Measurements from ENCODE around the gene GRIN1. TPM values are rescaled to one million over a fixed set of nuclear protein-coding genes. Genes with fewer than 3 reads are reported as not detected.

Gene GRIN1
- total RNA-seq, 2 experiments from 2014 or later, result 0.06 to 0.15 TPM

GRCh38 chr9:137097761-137098462 lies 41.0 kb upstream of the GRIN1 start:
- intact Hi-C loops (cut with micrococcal nuclease; ENCODE audit: unreplicated experiment), result no loop called here
- DNase-seq (ENCODE audit: low spot score), result no peak
- H3K4me1 ChIP-seq (ENCODE audit: insufficient read depth, low read length, poor library complexity, severe bottlenecking), result peaks cover 5% of the 10 kb centered on the region
- H3K27ac ChIP-seq (ENCODE audit: low read depth, low read length, poor library complexity, severe bottlenecking), result no peak overlapping the region
- peaks cover 69% of the 10 kb centered on the region for H3K36me3 ChIP-seq (ENCODE audit: insufficient read depth, low read length)
- H3K9me3 ChIP-seq (ENCODE audit: low read length), result peaks cover 11% of the 10 kb centered on the region
- no peak for TF ChIP-seq CTCF (conservative IDR thresholded peaks at IDR 0.05; ENCODE audit: low read length)
- TF ChIP-seq EZH2phosphoT487 (IDR thresholded peaks at IDR 0.05; ENCODE audit: borderline replicate concordance, low read depth, low read length), result no peak
- H3K79me2 ChIP-seq (ENCODE audit: insufficient read depth, low read depth, low read length), result no peaks in the 10 kb centered on the region
- H3K9me2 ChIP-seq (ENCODE audit: insufficient read depth, low read length), result no peaks in the 10 kb centered on the region
- H2AFZ ChIP-seq (ENCODE audit: low read length), result no peak overlapping the region
- no peak overlapping the region for H3K4me3 ChIP-seq (ENCODE audit: low read depth, low read length, poor library complexity, severe bottlenecking)
- no peaks in the 10 kb centered on the region for H4K20me1 ChIP-seq (ENCODE audit: insufficient read depth, low read length)
- no peak overlapping the region for H3K4me2 ChIP-seq (ENCODE audit: low read length)
- ChIA-PET POLR2A (interaction anchor here (0.6 kb wide), 1 partner anchor 63 kb away, joined by 3 read pairs; no protein-coding TSS in a partner anchor), CTCF (ENCODE audit: unreplicated experiment) (no interaction called here)
- no TSS peak for BruUV-seq (replicated peaks)

GRCh38 chr9:137099231-137099630 lies 39.7 kb upstream of the GRIN1 start:
- TF ChIP-seq CTCF (conservative IDR thresholded peaks at IDR 0.05; ENCODE audit: low read length) (no peak), EZH2phosphoT487 (IDR thresholded peaks at IDR 0.05; ENCODE audit: borderline replicate concordance, low read depth, low read length) (no peak)
- Histone ChIP-seq H3K4me3 (ENCODE audit: low read depth, low read length, poor library complexity, severe bottlenecking) (no peak overlapping the region), H3K27ac (ENCODE audit: low read depth, low read length, poor library complexity, severe bottlenecking) (no peak overlapping the region), H3K36me3 (ENCODE audit: insufficient read depth, low read length) (peaks cover 83% of the 10 kb centered on the region), H3K9me2 (ENCODE audit: insufficient read depth, low read length) (no peaks in the 10 kb centered on the region), H3K9me3 (ENCODE audit: low read length) (peaks cover 17% of the 10 kb centered on the region), H3K4me1 (ENCODE audit: insufficient read depth, low read length, poor library complexity, severe bottlenecking) (peaks cover 5% of the 10 kb centered on the region), H3K4me2 (ENCODE audit: low read length) (no peak overlapping the region), H2AFZ (ENCODE audit: low read length) (no peak overlapping the region), H4K20me1 (ENCODE audit: insufficient read depth, low read length) (no peaks in the 10 kb centered on the region), H3K79me2 (ENCODE audit: insufficient read depth, low read depth, low read length) (no peaks in the 10 kb centered on the region)
- POLR2A ChIA-PET, result no interaction called here
- no TSS peak for BruUV-seq (replicated peaks)
- intact Hi-C loops (cut with micrococcal nuclease; ENCODE audit: unreplicated experiment), result no loop called here
- DNase-seq (ENCODE audit: low spot score), result no peak
- CTCF ChIA-PET (ENCODE audit: unreplicated experiment), result no interaction called here

- no peak for DNase-seq (ENCODE audit: low spot score)
- ChIA-PET CTCF (ENCODE audit: unreplicated experiment) (no interaction called here), POLR2A (no interaction called here)
- H3K79me2 ChIP-seq (ENCODE audit: insufficient read depth, low read depth, low read length), result no peaks in the 10 kb centered on the region
- peaks cover 97% of the 10 kb centered on the region for H3K36me3 ChIP-seq (ENCODE audit: insufficient read depth, low read length)
- TF ChIP-seq EZH2phosphoT487 (IDR thresholded peaks at IDR 0.05; ENCODE audit: borderline replicate concordance, low read depth, low read length) (no peak), CTCF (conservative IDR thresholded peaks at IDR 0.05; ENCODE audit: low read length) (no peak)
- H3K9me2 ChIP-seq (ENCODE audit: insufficient read depth, low read length), result no peaks in the 10 kb centered on the region
- no peaks in the 10 kb centered on the region for H4K20me1 ChIP-seq (ENCODE audit: insufficient read depth, low read length)
- peaks cover 17% of the 10 kb centered on the region for H3K9me3 ChIP-seq (ENCODE audit: low read length)
- BruUV-seq (replicated peaks), result no TSS peak
- H3K4me2 ChIP-seq (ENCODE audit: low read length), result no peak overlapping the region
- no peaks in the 10 kb centered on the region for H3K4me1 ChIP-seq (ENCODE audit: insufficient read depth, low read length, poor library complexity, severe bottlenecking)
- H3K4me3 ChIP-seq (ENCODE audit: low read depth, low read length, poor library complexity, severe bottlenecking), result no peak overlapping the region
- H2AFZ ChIP-seq (ENCODE audit: low read length), result no peak overlapping the region
- no peak overlapping the region for H3K27ac ChIP-seq (ENCODE audit: low read depth, low read length, poor library complexity, severe bottlenecking)
- intact Hi-C loops (cut with micrococcal nuclease; ENCODE audit: unreplicated experiment), result no loop called here
Measured at GRCh38 chr9:137103206-137103999, 35.6 kb upstream of the GRIN1 start.
